ENCODE results near the gene USP7.
"Not testable (repeated sequence)": the region's sequence is repeated elsewhere in the genome, so short reads cannot be mapped to it uniquely, and the experiment has no call there.

The USP7 gene

GRCh38 chr16:8858994-8859912 lies 104.5 kb downstream of the USP7 start:
- no peak for DNase-seq

GRCh38 chr16:8855972-8856371 lies 107.7 kb downstream of the USP7 start:
- peak; percentile 53 for DNase-seq

DNA sequence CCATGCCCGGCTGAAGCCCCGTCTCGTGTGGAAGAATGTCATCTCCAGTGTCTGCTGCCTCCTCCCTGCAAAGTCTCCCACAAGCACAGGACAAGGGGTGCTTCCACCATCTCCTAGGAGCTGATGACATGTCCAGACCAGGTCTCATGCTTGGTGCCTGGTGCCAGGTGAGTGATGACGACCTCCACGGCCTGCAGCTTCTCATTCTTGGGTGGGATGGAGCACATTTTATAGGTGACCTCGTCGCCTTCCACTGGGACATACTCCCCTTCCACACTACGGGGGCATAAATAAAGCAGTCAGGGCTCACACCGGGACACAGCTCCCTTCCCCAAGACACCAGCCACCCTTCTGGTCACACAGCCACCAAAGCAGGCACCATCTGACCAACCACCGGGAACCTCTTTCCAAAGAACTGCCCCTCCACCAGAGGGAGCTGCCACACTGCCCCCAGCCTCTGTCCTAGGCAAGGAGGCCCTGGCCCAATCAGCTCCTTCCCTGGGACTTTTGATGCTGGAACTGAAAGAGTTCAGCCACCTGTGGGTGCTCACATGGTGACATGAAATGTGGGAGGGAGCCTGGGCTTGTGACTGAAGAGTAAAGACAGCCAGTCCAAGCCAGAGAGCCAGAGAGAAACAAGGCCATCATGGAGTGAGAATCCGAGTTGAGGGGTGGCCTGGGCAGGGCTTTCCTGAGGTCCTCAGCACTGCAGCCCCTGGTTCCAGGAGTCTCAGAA lies 108.5 kb downstream of the USP7 start:
- peak; percentile 62 for DNase-seq

GRCh38 chr16:8854298-8854948 lies 109.3 kb downstream of the USP7 start:
- peak; percentile 27 for DNase-seq

DNA sequence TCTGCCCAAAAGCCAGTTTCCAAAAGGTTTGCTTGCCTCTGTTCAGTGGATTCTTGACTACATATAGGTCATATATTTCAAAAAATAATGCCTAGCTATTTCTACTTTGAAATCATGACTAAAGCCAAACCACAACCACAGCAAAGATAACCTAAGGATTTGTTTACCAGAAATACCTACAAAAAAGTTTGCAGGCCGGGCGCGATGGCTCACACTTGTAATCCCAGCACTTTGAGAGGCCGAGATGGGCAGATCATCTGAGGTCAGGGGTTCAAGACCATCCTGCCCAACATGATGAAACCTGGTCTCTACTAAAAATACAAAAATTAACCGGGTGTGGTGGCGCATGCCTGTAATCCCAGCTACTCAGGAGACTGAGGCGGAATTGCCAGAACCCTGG lies 110.1 kb downstream of the USP7 start:
- peak; percentile 60 for DNase-seq

- DNase-seq: peak; percentile 42
Observed at GRCh38 chr16:8853150-8853549, 110.6 kb downstream of the USP7 start.

GRCh38 chr16:8852534-8852933 lies 111.2 kb downstream of the USP7 start:
- DNase-seq: peak; percentile 46

GRCh38 chr16:8851761-8852403 lies 111.8 kb downstream of the USP7 start:
- DNase-seq: peak; percentile 33

GRCh38 chr16:8850279-8850885 lies 113.3 kb downstream of the USP7 start:
- DNase-seq: peak; percentile 56

DNA sequence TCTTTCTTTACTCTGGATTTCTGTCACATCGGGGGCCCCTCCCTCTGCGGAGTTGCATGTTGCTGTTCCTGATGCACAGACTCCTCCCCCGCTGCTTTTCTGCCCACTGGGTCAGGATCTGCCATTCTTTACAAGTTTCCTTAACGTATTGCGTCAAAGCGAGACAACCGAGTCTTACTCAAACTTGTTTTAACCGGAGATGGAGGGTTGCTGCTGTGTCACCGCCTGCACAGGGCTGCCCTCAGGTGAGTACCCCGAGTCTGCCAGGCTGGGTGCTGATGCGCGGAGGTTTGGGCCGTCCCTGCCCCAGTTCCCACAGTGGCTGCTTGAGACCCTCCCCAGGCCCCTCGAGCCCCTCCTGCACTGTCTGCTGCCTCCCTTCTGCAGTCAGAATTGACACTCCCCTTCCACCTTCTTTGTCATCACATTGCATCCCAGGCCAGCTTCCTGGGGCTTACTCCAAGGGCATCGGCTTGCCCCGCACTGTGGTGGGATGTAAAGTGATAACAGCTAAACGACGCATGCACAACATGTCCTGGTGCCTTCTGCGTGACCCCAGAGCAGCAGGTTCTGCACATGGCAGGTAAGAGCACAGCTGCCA lies 114.2 kb downstream of the USP7 start:
- peak; percentile 62 for DNase-seq

DNA sequence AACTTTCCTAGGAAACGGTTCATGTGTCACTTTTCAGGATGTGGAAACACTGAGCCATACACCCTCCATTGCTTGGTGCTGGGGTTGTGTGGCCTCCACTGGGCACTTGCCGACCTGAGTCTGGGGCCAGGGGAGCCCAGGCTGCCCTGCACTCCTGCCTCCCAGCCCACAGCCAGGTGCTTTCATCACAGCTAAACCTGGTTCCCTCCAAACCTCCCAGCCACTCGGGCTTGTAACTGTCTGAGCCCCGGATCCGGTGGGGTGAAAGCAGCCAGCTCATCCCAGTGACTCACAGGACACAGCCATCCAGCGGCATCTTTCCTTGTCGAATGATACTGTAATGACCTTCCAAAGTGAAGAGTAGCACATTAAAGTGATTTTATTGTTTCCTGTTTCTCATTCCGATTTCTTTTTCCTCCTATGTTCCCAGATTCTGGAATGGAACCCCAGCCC lies 114.7 kb downstream of the USP7 start:
- DNase-seq: no peak

DNA sequence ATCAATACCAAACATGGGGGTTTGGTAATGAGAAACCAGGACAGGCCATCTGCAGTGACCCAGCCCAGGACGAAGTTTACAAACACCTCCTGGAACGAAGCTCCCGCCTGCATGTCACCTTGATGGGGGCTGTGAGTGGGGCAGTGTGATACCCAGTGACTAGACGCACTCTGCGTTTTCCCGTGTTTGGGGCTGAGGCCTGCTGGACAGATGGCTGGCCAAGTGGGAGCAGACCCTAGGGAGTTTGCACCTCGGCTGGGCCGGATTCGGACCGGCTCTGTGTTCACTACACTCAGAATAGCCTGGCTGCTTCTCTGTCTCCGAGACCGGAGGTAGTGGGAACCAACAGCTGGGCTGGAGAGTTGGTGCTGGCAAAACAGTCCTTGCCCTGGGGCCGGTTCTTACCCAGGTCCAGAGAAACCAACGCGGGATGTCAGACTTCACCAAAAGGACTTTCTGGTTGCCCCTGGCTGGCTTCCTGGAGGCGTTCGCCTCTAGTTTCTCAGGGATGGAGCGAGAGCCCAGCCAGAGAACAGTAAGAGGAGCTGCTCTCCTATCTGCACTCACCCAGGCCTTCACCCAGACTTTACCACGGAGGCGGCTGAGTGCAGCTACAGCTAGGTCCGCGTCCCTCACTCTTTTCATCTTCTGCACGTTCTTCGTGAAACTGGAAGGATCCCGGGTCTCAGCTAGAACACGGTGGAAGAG lies 115.3 kb downstream of the USP7 start:
- no peak for DNase-seq

GRCh38 chr16:8847623-8848022 lies 116.1 kb downstream of the USP7 start:
- DNase-seq: no peak

DNA sequence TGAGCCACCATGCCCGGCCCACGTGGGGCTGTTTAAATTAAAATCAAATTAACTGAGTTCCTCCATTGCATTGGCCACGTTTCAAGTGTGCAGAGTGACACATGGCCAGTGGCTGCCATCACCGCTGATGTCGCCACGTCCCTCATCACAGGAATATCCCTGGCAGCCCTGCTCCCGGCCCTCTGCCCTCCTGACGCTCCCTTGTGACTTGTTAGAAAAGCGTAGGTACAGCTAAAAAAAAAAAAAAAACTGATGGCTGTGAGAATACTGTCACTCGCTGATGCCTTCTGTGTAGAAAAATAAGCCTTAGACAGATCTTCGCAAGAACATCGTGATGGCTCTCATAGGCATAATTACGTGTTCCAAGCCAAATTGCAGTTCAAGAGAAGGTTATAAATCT lies 116.6 kb downstream of the USP7 start:
- no peak for DNase-seq

DNA sequence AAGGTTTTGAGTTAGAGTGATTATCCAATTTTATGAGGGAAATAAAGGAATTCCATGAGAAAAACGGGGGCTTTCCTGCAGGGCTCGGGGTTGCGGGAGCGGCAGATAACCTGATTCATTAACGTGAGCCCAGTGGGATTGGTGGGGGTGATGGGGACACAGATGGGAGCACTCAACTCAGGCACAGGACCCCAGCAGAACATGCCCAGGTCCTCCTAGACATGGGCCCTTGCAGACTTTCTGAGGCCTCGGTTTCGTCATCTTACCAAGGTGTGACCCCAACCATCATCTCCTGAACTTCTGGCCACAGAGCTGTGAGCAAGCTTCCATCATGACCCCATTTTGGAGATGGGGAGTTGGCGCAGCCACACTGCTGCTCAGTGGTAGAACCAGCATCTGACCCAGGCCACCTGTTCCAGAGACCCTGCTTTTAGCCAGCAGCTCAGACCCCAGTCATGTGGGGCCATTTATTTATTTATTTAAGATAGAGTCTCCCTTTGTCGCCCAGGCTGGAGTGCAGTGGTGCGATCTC lies 117.2 kb downstream of the USP7 start:
- no peak for DNase-seq

DNA sequence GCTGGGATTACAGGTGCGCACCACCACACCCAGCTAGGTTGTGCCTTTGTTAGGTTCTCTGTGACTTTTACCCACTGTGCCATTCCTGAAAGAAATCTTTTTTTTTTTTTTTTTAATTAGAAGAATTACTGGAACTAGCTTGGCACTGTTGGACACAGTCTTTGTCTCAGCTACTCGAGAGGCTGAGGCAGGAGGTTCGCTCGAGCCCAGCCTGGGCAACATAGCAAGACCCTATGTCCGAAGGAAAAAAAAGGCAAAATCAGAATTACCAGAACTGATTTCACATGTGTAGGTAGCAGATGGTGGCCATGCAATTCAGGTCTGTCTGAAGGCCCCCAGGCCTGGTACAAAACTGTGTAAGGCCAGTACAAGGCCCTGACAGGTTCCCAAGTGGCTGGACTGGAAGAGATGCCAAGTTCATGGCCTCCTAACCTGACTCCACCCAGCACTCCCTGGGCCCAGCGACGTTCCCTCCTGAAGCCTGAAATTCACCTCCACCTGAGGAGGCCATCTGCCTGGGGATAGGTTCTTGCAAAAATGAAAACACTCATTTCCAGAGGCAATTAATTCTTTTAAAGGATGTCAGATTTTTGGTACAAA lies 117.9 kb downstream of the USP7 start:
- no peak for DNase-seq

DNA sequence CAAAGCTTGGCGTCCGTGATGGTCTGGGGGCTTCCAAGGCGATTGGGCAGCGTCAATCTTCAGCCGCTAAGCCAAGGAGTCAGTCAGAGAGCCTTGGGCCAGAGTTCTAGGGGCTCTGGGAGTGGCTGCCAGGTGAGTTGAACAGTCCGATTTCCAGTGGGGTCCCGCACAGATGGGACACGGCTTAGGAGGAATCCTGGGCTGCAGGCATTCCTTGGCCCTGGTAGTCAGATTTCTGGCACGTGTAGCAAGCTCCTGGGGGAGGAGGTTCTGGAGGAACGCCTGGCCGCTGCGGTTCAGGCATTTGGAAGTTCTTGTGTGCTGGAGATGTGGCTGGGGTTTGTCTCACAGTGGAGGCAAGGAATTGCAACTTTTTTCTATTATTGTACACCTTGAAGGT lies 120.4 kb downstream of the USP7 start:
- not testable (repeated sequence) for DNase-seq
